Measurements from ENCODE around the gene FAM167B. TPM values are rescaled to one million over a fixed set of nuclear protein-coding genes. Genes with fewer than 3 reads are reported as not detected.
A peak's percentile ranks its signal among the peaks of the same experiment; 100 is the strongest.

Gene FAM167B
- total and polyA plus RNA-seq, 4 donors = 2.6 to 30.5 (median 5.7) TPM

DNA sequence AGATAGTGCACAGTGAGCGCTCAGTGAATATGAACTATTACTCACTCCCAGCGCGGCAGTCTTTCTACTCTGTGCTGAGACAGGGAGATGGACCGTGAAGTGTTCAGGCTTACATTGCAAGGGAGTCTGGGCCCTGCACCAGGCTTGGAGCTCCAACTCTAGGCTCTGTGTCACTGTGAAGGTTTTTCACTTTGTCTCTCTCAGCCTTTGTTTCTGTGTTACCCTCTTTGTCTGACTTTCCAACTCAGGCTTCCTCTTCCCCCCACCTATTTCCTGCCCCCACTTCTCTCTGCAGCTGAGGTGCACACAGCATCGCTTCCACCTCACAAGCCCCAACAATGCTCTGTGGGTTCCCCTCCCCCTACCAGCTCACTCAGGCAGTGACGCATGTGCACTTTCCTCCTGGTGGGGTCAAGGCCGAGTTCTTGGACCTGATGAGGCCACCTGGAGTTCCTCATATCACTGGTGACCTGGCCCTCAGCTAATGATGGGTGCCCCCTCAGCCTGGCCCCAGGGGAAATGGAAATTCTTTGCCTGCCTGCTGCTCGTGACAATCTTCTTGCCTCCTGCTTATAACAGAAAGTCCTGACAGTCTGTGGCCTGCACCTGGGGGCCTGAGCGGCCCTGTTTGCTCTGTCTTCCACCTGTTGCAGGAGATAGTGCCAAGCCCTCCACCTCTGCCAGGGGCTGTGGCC lies 3.0 kb downstream of the FAM167B start:
- TF ChIP-seq, protein P1, sequence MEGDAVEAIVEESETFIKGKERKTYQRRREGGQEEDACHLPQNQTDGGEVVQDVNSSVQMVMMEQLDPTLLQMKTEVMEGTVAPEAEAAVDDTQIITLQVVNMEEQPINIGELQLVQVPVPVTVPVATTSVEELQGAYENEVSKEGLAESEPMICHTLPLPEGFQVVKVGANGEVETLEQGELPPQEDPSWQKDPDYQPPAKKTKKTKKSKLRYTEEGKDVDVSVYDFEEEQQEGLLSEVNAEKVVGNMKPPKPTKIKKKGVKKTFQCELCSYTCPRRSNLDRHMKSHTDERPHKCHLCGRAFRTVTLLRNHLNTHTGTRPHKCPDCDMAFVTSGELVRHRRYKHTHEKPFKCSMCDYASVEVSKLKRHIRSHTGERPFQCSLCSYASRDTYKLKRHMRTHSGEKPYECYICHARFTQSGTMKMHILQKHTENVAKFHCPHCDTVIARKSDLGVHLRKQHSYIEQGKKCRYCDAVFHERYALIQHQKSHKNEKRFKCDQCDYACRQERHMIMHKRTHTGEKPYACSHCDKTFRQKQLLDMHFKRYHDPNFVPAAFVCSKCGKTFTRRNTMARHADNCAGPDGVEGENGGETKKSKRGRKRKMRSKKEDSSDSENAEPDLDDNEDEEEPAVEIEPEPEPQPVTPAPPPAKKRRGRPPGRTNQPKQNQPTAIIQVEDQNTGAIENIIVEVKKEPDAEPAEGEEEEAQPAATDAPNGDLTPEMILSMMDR (IDR thresholded peaks at IDR 0.05; ENCODE audit: control extremely low read depth, extremely low read depth) = no peak
- 18 to 47% methylated on average over 9 of the region's 9 CpGs for WGBS, 2 donors
- H3K36me3 ChIP-seq (ENCODE audit: control insufficient read depth in 4 of 4, insufficient read depth in 4 of 4, low read length in 4 of 4) = no peaks in the 10 kb centered on the region
- DNase-seq = peak in 2 of 3 donors; percentile 59 to 71
- H3K27me3 ChIP-seq (ENCODE audit: control insufficient read depth in 3 of 3, insufficient read depth in 3 of 3, low read length in 2 of 3) = no peaks in the 10 kb centered on the region
- peak overlapping the region; percentile 29 to 82 for H3K27ac ChIP-seq (ENCODE audit: low read depth in 1 of 2, low read length in 1 of 2)
- peaks cover 0 to 22% (median 2%) of the 10 kb centered on the region in 5 donors for H3K4me1 ChIP-seq (ENCODE audit: control insufficient read depth in 5 of 5, insufficient read depth in 5 of 5, low read length in 5 of 5)
- no peaks in the 10 kb centered on the region for H3K9me3 ChIP-seq (ENCODE audit: control insufficient read depth in 4 of 4, insufficient read depth in 3 of 4, low read length in 3 of 4)
- no peak overlapping the region for H3K9ac ChIP-seq (ENCODE audit: insufficient read depth in 1 of 2, low read length in 2 of 2)
- ATAC-seq (ENCODE audit: insufficient read depth, low FRiP score) = no peak
- no peak overlapping the region for H3K4me3 ChIP-seq

DNA sequence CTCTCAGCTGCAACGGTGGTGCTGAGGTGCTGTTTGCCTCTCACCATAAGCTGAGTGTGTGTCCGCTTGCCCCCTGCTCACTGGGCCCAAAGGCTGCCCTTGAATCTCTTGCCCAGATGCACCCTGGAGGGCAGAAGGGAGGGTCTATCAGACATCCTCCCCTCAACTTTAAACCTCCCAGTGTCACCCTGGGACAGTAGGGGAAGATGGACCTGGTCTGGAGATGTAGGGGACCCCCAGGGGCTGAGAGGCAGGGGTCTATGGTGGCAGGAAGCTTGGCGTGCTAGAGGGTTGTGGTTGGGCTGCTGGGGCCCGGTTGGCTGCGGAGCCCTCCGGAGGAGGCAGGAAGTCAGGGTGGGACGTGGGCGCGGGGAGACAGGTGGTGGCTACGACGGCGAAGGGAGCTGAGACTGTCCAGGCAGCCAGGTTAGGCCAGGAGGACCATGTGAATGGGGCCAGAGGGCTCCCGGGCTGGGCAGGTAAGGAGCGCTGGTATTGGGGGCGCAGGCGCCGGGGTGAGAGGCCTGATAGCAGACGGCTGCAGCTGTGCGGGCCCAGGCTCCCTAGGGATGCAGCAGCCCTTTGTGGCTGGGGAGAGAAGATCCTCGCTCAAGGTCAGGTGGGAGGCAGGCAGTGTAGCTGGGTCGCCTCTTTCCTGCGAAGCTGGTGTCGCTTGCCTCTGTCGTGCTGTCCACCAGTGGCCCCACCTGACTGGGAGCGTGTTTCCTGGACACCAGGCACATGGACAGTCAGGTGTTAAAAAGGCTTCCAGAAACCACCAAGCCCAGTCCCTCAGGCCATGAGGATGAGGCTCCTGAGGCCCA lies 4.1 kb downstream of the FAM167B start, which contains the start of gene LCK:
TSS of gene LCK (plus strand) at position 373 of the 824 bp plus-strand sequence. CDS start 23,065 bp downstream, outside the sequence.
- TF ChIP-seq, protein P1 (IDR thresholded peaks at IDR 0.05; ENCODE audit: control extremely low read depth, extremely low read depth) = no peak
- Histone ChIP-seq H3K4me1 (ENCODE audit: control insufficient read depth in 5 of 5, insufficient read depth in 5 of 5, low read length in 5 of 5) (peaks cover 0 to 22% (median 2%) of the 10 kb centered on the region in 5 donors), H3K27me3 (ENCODE audit: control insufficient read depth in 3 of 3, insufficient read depth in 3 of 3, low read length in 2 of 3) (no peaks in the 10 kb centered on the region), H3K27ac (ENCODE audit: low read depth in 1 of 2, low read length in 1 of 2) (peak within 1 kb of the TSS; percentile 29 to 82), H3K9ac (ENCODE audit: insufficient read depth in 1 of 2, low read length in 2 of 2) (no peak within 1 kb of the TSS), H3K4me3 (no peak within 1 kb of the TSS), H3K9me3 (ENCODE audit: control insufficient read depth in 4 of 4, insufficient read depth in 3 of 4, low read length in 3 of 4) (no peaks in the 10 kb centered on the region), H3K36me3 (ENCODE audit: control insufficient read depth in 4 of 4, insufficient read depth in 4 of 4, low read length in 4 of 4) (no peaks in the 10 kb centered on the region)
- DNase-seq = no peak
- ATAC-seq (ENCODE audit: insufficient read depth, low FRiP score) = no peak
- 63 to 70% methylated on average over 25 of the region's 25 CpGs for whole genome bisulfite sequencing, 2 donors

DNA sequence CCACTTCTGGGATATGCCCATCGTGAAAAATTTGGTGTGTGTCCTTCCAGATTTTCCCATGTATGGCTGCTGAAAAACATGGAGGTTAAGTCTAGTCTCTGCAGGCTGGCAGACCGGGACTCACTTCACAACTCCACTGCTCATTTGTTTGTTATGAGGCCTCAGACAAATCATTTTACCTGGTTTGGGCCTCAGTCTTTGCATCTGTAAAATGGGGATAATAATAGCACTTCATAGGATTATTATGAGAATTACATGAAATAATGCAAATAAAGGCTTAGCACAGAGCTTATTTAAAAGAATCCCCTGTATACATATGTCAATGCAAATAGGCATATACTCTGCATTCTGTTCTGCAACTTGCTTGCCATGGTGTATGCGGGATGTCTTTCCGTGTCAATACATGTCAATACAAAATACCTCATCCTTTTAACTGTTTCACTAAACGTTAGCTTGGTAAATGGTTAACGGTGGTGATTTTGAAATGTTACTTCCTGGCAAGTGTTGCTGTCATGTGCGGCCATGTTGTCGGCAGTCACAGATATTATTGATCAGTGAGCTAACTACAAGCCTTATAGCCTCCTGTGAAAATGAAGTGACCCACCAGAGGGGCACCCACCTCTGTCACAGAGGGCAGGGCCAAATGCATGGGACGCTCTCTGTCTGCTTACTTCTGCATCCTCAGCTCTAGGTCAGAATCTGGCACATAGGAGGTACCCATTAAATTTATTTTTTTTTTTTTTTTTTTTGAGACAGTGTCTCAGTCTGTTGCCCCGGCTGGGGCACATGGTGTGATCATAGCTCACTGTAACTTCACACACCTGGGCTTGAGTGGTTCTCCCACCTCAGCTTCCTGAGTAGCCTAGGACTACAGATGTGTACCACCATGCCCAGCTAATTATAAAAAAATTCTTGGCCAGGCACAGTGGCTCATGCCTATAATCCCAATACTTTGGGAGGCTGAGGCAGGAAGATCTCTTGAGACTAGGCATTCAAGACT lies 8.3 kb downstream of the FAM167B start:
- 66 to 75% methylated on average over 10 of the region's 10 CpGs for WGBS, 2 donors
- no peaks in the 10 kb centered on the region for H3K27me3 ChIP-seq (ENCODE audit: control insufficient read depth in 3 of 3, insufficient read depth in 3 of 3, low read length in 2 of 3)
- H3K27ac ChIP-seq (ENCODE audit: low read depth in 1 of 2, low read length in 1 of 2) = no peak overlapping the region
- H3K4me3 ChIP-seq = no peak overlapping the region
- no peaks in the 10 kb centered on the region for H3K36me3 ChIP-seq (ENCODE audit: control insufficient read depth in 4 of 4, insufficient read depth in 4 of 4, low read length in 4 of 4)
- no peak overlapping the region for H3K9ac ChIP-seq (ENCODE audit: insufficient read depth in 1 of 2, low read length in 2 of 2)
- no peak for DNase-seq
- TF ChIP-seq, protein P1 (IDR thresholded peaks at IDR 0.05; ENCODE audit: control extremely low read depth, extremely low read depth) = no peak
- H3K9me3 ChIP-seq (ENCODE audit: control insufficient read depth in 4 of 4, insufficient read depth in 3 of 4, low read length in 3 of 4) = no peaks in the 10 kb centered on the region
- ATAC-seq (ENCODE audit: insufficient read depth, low FRiP score) = no peak
- peaks cover 0 to 13% (median 2%) of the 10 kb centered on the region in 5 donors for H3K4me1 ChIP-seq (ENCODE audit: control insufficient read depth in 5 of 5, insufficient read depth in 5 of 5, low read length in 5 of 5)

Data from lung (tissue), 12 donors.